GM23248 (cell line): ENCODE results near the gene HIGD1A.

ENCODE experiments used
- EZH2 ChIP-seq: fragments of 200-600 bp; sonication (generic); IDR thresholded peaks from 2 replicates; pipeline ENCODE4 v1.6.1; 2018; ENCODE audit warnings: antibody characterized with exemption, mild to moderate bottlenecking; ENCODE audit not compliant: insufficient read depth, poor library complexity, severe bottlenecking
- EZH2phosphoT487 ChIP-seq: fragments of 200-600 bp; sonication (generic); IDR thresholded peaks from 2 replicates; pipeline ENCODE4 v1.6.1; 2018; ENCODE audit warnings: antibody characterized with exemption, moderate library complexity, mild to moderate bottlenecking, low read depth; ENCODE audit not compliant: insufficient read depth

- TF ChIP-seq EZH2phosphoT487 = no peak
- no peak for TF ChIP-seq EZH2
These were observed 24.9 kb upstream of the HIGD1A start for GRCh38 chr3:42829083-42829627.
